KG1 (cell line): ENCODE measurements around the gene HSFX3.
"Not testable (repeated sequence)": the region's sequence is repeated elsewhere in the genome, so short reads cannot be mapped to it uniquely, and the experiment has no call there.

Source experiments
- DNase-seq: peaks from one replicate; lab custom pipeline; 2025; lab: John Stamatoyannopoulos, UW

HSFX3 gene

GRCh38 chrX:149549701-149550100, at the start of gene HSFX3:
TSS of gene HSFX3 (minus strand) at chrX:149549924. CDS start at chrX:149549852, 72 bp downstream.
- DNase-seq, result not testable (repeated sequence)

GRCh38 chrX:149598603-149599002, 48.9 kb upstream of the HSFX3 start:
- DNase-seq, result not testable (repeated sequence)

- not testable (repeated sequence) for DNase-seq
These were observed 46.2 kb upstream of the HSFX3 start for GRCh38 chrX:149595943-149596342.

GRCh38 chrX:149595214-149595613, 45.5 kb upstream of the HSFX3 start, which contains the start of gene HSFX2:
TSS of gene HSFX2 (minus strand) at chrX:149595314. CDS start at chrX:149594700, 614 bp downstream.
- DNase-seq, result not testable (repeated sequence)

DNA sequence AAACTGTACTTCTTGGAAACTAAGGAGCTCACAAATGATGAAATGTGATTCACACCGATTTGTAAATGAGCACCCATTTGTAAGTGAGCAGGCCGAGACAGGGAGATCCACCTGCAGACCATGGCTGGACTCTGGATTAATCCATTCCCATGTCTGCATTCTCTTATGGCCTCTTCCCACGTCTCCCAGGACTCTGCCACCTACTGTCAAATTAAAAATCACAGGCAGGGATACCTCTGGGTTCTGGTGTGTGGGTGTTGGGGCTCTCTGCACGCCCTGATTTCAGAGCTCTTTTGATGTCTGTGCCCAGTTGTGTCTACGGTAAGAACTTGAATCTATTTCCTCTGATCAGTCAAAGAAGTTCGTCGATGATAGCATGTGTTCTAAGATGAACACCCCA, 41.3 kb upstream of the HSFX3 start:
- DNase-seq, result not testable (repeated sequence)

- DNase-seq, result not testable (repeated sequence)
These were observed 37.6 kb upstream of the HSFX3 start, which contains the start of gene MAGEA9B for GRCh38 chrX:149587359-149587758. TSS of gene MAGEA9B (minus strand) at chrX:149587459. CDS start at chrX:149583179, 4,280 bp downstream.

DNA sequence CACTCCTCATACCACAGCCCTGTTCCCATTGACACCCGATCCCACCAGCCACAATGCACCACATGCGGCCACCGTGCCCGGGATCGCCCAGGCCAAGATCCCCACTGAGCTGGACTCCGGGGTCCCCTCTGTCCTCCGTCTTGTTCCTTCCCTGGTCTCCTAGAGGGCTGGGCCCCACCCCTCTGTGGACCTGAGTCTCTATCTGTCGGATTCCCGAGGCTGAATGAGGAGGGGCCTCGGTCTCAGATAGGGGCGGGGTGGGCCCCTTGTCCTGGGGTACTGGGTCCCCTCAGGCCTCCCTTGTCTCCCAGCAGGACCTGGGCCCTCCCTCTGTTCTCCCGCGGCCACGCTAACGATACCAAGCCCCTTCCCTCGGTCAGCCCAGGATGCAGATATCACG, 35.9 kb upstream of the HSFX3 start:
- not testable (repeated sequence) for DNase-seq

DNA sequence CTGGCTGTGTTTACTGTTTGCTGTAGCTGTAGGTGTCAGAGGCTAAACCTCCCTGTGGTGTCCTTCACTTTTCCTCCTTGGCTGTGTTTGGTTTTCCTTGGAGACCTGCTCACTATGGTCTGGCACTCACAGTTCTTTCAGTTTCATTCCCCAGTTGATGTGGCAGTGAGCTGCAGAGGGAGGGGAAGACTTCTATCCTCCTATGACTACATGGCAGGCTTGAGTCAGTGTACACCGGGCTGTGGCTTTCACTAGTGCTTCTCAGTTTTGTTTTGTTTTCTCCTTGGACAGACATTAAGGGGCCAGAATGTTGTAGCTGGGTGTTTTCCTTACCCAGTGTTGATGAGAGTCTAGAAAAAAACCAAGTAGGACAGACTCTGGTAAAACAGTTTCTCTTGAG, 23.7 kb upstream of the HSFX3 start:
- DNase-seq, result not testable (repeated sequence)

GRCh38 chrX:149572743-149573142, 23.0 kb upstream of the HSFX3 start:
- DNase-seq, result no peak

DNA sequence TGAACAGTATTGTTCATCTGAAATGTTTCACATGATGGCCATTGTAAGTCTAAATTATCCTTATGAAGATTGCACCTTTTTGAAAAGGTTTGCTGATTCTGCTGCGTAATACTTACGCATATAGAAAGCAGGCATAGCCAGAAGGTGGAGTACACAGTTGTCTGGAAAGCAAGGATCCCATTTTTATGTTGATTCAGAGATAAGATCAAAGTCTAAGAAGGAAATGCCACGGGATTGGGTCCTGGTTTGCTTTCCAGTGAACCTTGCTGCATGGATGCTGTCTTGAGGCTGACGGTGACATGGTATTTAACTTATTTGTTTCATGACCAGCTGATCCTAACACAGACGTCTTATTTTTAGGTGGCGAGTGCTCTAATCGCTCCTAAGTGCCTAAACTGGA, 22.0 kb upstream of the HSFX3 start:
- DNase-seq, result no peak

- DNase-seq, result no peak
These were observed 20.9 kb upstream of the HSFX3 start for GRCh38 chrX:149570668-149571067.

GRCh38 chrX:149569770-149570169, 20.0 kb upstream of the HSFX3 start:
- DNase-seq, result no peak

DNA sequence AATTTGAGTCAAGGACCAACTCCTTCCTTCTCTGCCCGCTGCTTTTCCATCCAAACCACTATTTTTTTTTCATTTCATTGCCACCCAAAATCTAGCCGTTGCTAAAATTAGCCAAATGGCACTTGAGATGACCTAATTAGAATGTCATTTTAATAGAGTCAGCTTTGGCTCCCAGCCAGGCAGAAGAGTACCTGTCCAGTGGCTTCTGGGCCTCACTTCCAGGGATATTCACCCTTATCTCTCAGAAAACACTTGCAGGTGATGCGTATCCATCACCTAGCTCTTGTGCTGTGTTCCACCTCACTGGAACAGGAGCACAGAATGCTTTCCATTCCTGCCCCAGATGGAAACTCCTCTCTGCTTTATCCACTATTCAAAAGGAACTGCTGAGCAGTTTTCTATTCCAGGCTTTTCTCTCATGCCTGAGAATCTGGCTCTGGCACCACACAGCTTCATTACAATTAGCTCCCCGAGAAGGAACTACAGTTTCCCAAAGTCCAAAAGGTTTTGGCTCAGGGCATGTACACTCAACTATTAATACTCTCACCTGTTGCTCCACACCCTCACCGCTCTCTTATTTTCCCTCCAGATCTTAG, 19.1 kb upstream of the HSFX3 start:
- no peak for DNase-seq

GRCh38 chrX:149567621-149568417, 18.1 kb upstream of the HSFX3 start:
- DNase-seq, result no peak

DNA sequence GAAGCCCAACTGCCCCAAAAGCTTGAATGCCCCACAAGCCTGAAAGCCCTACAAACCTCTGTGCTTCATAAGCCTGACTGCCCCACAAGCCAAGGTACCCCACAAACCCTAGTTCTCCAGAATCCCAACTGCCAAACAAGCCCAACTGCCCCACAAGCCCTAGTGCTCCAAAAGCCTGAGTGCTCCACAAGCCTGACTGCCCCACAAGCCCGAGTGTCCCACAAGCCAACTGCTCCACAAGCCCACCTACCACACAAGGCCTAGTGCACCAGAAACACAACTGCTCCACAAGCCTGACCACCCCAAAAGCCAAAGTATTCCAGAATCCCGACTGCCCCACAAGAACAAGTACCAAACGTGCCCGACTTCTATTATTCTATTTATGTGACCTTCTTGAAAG, 13.6 kb upstream of the HSFX3 start:
- no peak for DNase-seq

DNA sequence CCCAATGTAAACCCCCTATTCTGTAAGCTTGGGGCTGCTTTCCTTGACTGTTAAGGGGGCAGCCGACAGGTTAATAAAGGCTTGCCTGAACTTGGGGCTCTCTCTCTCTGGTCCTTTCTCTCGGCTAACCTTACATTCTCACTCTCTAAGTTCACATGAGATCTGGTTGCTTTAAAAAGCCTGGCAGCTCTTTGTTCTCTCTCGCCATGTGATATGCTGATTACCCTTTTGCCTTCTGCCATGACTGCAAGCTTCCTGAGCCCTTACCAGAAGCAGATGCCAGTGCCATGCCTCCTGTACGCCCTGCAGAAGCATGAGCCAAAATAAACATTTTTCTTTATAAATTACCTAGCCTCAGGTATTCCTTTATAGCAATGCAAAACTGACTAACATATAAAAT, 5.5 kb upstream of the HSFX3 start:
- DNase-seq, result not testable (repeated sequence)

DNA sequence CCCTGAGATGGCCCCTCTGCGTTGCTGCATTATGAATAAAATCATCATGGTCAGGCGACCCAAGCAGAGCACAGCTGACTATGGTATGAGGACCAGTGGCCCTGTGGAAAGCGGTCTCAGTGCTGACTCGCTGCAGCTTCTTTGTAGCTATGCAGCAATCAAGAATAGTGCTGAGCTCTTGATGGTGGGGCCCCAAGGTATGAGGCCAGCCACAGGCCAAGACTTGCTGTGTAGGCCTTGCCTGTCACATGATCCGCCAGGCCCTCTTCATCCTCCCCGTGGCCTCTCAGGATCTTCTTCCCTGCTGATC, 2.2 kb upstream of the HSFX3 start:
- not testable (repeated sequence) for DNase-seq

GRCh38 chrX:149551245-149551938, 1.7 kb upstream of the HSFX3 start:
- not testable (repeated sequence) for DNase-seq

- not testable (repeated sequence) for DNase-seq
These were observed 730 bp upstream of the HSFX3 start for GRCh38 chrX:149550454-149550853.

GRCh38 chrX:149547782-149548181, 1.9 kb downstream of the HSFX3 start:
- not testable (repeated sequence) for DNase-seq

- DNase-seq, result not testable (repeated sequence)
These were observed 2.8 kb downstream of the HSFX3 start for GRCh38 chrX:149546962-149547361.
